ENCODE results near the gene WDR91.

The WDR91 gene

GRCh38 chr7:135160858-135161653, 50.3 kb downstream of the WDR91 start:
- no peak for DNase-seq (ENCODE audit: low read depth in 2 of 2)

GRCh38 chr7:135160098-135160857, 51.0 kb downstream of the WDR91 start:
- no peak for DNase-seq (ENCODE audit: low read depth in 2 of 2)

GRCh38 chr7:135159359-135160085, 51.8 kb downstream of the WDR91 start:
- no peak for DNase-seq (ENCODE audit: low read depth in 2 of 2)

GRCh38 chr7:135158874-135159273, 52.5 kb downstream of the WDR91 start:
- DNase-seq (ENCODE audit: low read depth in 2 of 2), result no peak

GRCh38 chr7:135158141-135158655, 53.1 kb downstream of the WDR91 start:
- DNase-seq (ENCODE audit: low read depth in 2 of 2), result no peak

GRCh38 chr7:135156290-135156689, 55.0 kb downstream of the WDR91 start:
- DNase-seq (ENCODE audit: low read depth in 2 of 2), result no peak

- DNase-seq (ENCODE audit: low read depth in 2 of 2), result no peak
Measured at GRCh38 chr7:135154734-135155133, 56.6 kb downstream of the WDR91 start.

- no peak for DNase-seq (ENCODE audit: low read depth in 2 of 2)
Measured at GRCh38 chr7:135152442-135152841, 58.9 kb downstream of the WDR91 start.

- no peak for DNase-seq (ENCODE audit: low read depth in 2 of 2)
Measured at GRCh38 chr7:135151533-135151932, 59.8 kb downstream of the WDR91 start.

- DNase-seq (ENCODE audit: low read depth in 2 of 2), result no peak
Measured at GRCh38 chr7:135151132-135151531, 60.2 kb downstream of the WDR91 start.

- no peak for DNase-seq (ENCODE audit: low read depth in 2 of 2)
Measured at GRCh38 chr7:135150072-135150782, 61.1 kb downstream of the WDR91 start.

GRCh38 chr7:135147899-135148721, 63.2 kb downstream of the WDR91 start, which contains the start of gene TMEM140:
TMEM140 (plus strand) TSS chr7:135148072; CDS start chr7:135164442, 16,370 bp downstream.
- DNase-seq (ENCODE audit: low read depth in 2 of 2), result no peak

GRCh38 chr7:135147341-135147898, 63.9 kb downstream of the WDR91 start:
- DNase-seq (ENCODE audit: low read depth in 2 of 2), result no peak

- DNase-seq (ENCODE audit: low read depth in 2 of 2), result no peak
Measured at GRCh38 chr7:135143885-135144668, 67.2 kb downstream of the WDR91 start.
